Stimulated activated CD4-positive, alpha-beta T cell treated with anti-CD3 and anti-CD28 coated beads, Interleukin-1b, Interleukin-23, amount 100 ng/mL, for 1 hour (primary cell): ENCODE results near the gene FRMD4A.

ENCODE experiments used
- DNase-seq, 2 donors: peaks; one replicate each; pipeline ENCODE4 v3.0.0-alpha.2; 2020; ENCODE audit warnings: low read depth in 2 of 2

Gene FRMD4A

GRCh38 chr10:13654118-13654830 lies 676.5 kb downstream of the FRMD4A start:
- DNase-seq, result no peak

GRCh38 chr10:13652860-13653259 lies 677.9 kb downstream of the FRMD4A start:
- no peak for DNase-seq

GRCh38 chr10:13651969-13652720 lies 678.6 kb downstream of the FRMD4A start:
- DNase-seq, result no peak

- DNase-seq, result no peak
Measured at GRCh38 chr10:13650961-13651360, 679.8 kb downstream of the FRMD4A start.

- no peak for DNase-seq
Measured at GRCh38 chr10:13649844-13650520, 680.7 kb downstream of the FRMD4A start.

- DNase-seq, result no peak
Measured at GRCh38 chr10:13648425-13648824, 682.3 kb downstream of the FRMD4A start.

- DNase-seq, result no peak
Measured at GRCh38 chr10:13644866-13645265, 685.9 kb downstream of the FRMD4A start.

- DNase-seq, result no peak
Measured at GRCh38 chr10:13643016-13643415, 687.7 kb downstream of the FRMD4A start.

GRCh38 chr10:13642293-13642692 lies 688.4 kb downstream of the FRMD4A start:
- DNase-seq, result no peak

- no peak for DNase-seq
Measured at GRCh38 chr10:13637894-13638293, 692.8 kb downstream of the FRMD4A start.

GRCh38 chr10:13637303-13637856 lies 693.3 kb downstream of the FRMD4A start:
- DNase-seq, result no peak

GRCh38 chr10:13636776-13637175 lies 693.9 kb downstream of the FRMD4A start:
- no peak for DNase-seq

- DNase-seq, result no peak
Measured at GRCh38 chr10:13634207-13634606, 696.5 kb downstream of the FRMD4A start.

GRCh38 chr10:13633689-13634088 lies 697.0 kb downstream of the FRMD4A start:
- no peak for DNase-seq

- no peak for DNase-seq
Measured at GRCh38 chr10:13632884-13633440, 697.8 kb downstream of the FRMD4A start.

GRCh38 chr10:13632440-13632839 lies 698.3 kb downstream of the FRMD4A start:
- no peak for DNase-seq

GRCh38 chr10:13631594-13631993 lies 699.1 kb downstream of the FRMD4A start:
- no peak for DNase-seq

- no peak for DNase-seq
Measured at GRCh38 chr10:13630231-13630630, 700.5 kb downstream of the FRMD4A start.

GRCh38 chr10:13629116-13629515 lies 701.6 kb downstream of the FRMD4A start:
- DNase-seq, result no peak

- DNase-seq, result no peak
Measured at GRCh38 chr10:13628661-13629060, 702.1 kb downstream of the FRMD4A start.

- DNase-seq, result no peak
Measured at GRCh38 chr10:13627459-13628310, 703.0 kb downstream of the FRMD4A start.
